ENCODE results near the gene NFS1.

The NFS1 gene

GRCh38 chr20:35669221-35669620 is 29.9 kb downstream of the NFS1 start:
- DNase-seq: no peak

DNA sequence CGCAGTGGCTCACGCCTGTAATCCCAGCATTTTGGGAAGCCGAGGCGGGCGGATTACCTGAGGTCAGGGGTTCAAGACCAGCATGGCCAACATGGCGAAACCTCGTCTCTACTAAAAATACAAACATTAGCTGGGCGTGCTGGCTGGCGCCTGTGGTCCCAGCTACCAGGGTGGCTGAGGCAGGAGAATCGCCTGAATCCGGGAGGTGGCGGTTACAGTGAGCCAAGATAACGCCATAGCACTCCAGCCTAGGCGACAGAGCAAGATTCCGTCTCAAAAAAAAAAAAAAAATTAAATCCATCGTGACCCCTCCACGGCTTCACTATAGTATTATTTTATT is 33.2 kb downstream of the NFS1 start:
- no peak for DNase-seq

DNA sequence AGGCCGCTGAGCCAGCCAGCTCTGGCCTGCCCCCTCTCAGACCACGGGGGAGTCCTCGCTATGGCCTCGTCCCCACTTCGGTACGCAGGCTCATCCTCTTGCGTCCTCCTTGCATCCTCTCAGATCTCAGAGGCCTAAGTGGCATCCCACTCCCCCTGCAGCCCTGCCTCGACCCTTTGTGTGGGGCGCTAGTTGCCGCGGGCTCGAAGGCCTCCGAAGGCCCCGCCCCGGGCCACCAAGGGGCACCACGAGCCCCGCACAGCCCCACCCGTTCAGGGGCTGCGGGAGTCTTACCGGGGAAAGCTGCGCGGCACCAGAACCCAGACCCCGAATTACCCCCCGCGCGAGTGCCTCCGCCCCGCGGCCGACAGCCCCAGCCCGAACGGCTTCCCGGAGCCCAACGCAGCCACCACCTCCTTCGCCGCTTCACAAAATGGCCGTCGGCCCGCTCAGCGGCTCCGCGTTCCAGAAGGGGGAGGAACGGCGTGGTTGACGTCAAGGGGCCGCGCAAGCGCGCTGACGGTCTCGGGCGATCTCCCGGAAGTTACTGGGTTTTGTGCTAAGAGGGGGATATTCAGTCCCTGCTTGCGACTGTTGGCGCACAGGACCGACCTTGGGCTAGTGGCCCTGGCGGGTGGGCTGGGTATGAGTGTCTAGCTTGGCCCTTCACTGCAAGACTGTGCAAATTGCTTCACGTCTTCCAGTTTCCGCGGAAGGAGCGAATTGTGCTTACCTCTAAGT is 34.5 kb downstream of the NFS1 start, which contains the start of the genes CPNE1 and RBM12:
Gene CPNE1, minus strand, starts transcription at position 435 of the 741 bp plus-strand sequence. CDS start 31,977 bp downstream, outside the sequence.
Gene RBM12, minus strand, starts transcription at position 435 of the 741 bp plus-strand sequence. CDS start 9,578 bp downstream, outside the sequence.
- DNase-seq: peak; percentile 97

GRCh38 chr20:35663516-35664465 is 35.4 kb downstream of the NFS1 start:
- peak; percentile 67 for DNase-seq

- no peak for DNase-seq
Observed at GRCh38 chr20:35662551-35662950, 36.6 kb downstream of the NFS1 start.

DNA sequence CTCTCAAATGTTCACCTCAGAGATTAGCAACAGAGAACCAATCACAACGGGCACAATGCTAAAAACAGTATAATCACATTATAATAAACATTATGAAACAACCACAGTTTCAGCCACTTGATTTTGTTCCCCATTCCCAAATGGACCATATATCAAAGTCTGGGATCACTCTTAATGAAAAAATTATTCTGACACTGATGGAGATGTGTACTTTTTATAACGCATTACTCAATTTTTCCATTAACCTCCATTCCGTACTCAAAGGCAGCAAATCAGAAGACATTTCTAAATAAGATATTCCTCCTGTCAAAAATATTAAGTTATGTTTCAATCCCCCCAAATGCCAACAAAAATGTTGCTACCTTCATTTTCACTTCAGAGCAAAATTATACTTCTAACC is 37.2 kb downstream of the NFS1 start:
- DNase-seq: no peak

- no peak for DNase-seq
Observed at GRCh38 chr20:35661053-35661452, 38.1 kb downstream of the NFS1 start.

DNA sequence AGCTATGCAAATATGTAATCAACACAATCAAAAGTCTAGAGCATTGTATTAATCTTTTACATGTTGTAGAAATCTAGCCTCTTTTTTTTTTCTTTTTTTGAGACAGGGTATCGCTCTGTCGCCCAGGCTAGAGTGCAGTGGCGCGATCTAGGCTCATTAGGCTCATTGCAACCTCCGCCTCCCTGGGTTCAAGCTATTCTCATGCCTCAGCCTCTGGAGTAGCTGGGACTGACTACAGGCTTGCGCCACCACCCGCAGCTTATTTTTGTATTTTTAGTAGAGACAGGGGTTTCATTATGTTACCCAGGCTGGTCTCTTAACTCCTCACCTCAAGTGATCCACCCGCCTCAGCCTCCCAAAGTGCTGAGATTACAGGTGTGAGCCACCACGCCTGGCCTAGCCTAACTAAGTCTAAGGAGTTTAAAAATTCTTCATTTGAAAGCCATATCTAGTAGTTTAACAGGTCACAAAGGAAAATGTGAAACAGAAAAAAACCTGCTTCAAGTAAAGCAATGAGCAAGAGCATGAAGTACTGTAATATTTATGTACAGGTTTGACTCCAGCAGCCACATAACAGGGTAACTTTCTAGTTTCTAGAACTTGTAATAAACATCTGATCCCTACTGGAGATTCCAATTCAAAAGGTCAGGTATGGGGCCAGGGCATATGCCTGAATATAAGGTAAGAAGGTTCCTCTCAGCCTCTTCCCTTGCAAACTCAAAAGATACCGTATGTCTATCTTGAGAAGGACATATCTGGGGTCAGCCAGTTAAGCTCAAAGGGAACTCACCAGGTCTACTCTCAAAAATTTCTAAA is 38.8 kb downstream of the NFS1 start:
- no peak for DNase-seq

DNA sequence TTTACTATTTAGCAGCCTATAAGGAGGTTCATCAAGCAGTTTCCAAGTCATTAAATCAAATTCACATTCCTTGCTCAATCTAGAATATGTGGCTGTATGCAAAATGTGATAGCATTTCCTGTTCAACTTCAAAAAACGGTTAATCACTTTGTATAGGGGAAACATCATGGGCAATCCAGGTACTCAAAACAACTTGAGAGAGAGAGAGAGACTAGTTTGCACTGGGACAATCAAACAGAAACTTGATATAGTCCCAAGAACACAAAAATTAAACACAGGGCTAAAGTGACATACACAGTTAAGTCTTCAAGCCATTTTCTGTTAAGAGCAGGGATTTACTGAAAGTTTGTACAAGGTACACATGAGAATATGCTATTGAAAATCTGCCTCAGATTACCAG is 41.9 kb downstream of the NFS1 start:
- DNase-seq: no peak

- DNase-seq: no peak
Observed at GRCh38 chr20:35654415-35654814, 44.7 kb downstream of the NFS1 start.

- no peak for DNase-seq
Observed at GRCh38 chr20:35653893-35654292, 45.3 kb downstream of the NFS1 start.

DNA sequence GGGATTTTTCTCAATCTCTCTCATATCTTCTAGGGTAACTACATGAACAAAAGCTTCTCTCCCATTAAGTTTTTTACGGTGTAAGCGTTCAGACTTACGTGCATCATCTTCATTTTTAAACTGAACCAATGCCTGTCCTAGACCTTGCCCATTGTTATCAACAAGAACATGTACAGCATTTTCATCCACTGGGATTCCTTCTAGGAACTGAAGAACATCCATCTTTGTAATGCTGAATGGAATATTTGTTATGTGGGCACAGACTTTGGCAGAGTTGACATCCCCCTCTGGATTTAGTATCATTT is 45.8 kb downstream of the NFS1 start:
- DNase-seq: no peak

DNA sequence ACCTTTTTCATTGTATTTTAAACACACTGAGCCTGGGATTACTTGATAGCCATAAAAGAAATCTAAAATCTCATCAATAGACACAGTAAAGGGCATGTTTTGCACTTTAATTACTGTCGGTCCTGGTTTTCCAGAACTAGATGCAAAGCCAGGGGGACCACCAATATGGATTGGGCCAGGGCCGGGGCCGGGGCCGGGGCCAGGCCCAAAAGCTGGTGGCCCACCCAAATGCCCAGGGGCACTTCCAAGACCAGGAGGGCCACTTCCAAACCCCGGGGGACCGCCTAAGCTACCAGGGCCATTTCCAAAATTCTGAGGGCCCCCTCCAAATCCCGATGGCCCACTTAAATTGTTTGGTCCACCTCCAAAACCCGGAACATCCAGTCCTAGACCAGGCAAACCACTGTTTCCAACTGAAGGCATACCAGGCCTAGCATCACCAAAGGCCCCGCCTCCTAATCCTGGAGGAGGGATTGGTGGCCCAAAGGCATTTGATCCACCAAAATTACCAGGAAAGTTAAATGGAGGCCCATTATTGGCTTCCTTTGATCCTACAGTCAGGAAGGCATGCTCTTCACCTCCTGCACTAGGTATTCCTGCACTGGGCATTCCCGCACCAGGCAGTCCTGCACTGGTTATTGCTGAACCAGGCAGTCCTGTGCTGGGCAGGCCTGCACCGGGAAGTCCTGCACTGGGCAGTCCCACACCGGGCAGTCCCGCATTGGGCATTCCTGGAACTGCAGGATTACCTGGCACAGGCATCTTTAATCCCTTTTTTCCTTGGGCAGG is 46.3 kb downstream of the NFS1 start:
- no peak for DNase-seq

- no peak for DNase-seq
Observed at GRCh38 chr20:35651958-35652357, 47.2 kb downstream of the NFS1 start.

- no peak for DNase-seq
Observed at GRCh38 chr20:35650632-35651031, 48.5 kb downstream of the NFS1 start.

DNA sequence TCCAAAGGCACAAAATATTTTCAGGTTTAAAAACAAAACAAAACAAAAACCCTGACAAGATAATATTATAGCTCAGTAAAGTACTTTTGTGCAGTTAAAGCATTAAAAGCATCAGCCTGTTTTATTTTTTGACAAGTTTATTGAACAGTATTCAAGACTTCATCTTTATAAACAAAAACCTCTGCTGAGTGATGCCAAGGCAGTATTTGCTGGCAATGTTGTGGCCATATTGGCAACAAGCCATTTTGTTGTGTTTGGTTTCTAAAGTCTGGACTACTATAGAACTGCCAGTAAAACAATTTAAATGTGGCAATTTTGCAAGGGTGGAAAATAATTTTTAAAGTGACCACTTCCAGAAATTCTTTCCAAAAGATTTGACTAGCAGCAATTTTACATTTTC is 50.3 kb downstream of the NFS1 start:
- DNase-seq: no peak

- DNase-seq: no peak
Observed at GRCh38 chr20:35644806-35645205, 54.3 kb downstream of the NFS1 start.

DNA sequence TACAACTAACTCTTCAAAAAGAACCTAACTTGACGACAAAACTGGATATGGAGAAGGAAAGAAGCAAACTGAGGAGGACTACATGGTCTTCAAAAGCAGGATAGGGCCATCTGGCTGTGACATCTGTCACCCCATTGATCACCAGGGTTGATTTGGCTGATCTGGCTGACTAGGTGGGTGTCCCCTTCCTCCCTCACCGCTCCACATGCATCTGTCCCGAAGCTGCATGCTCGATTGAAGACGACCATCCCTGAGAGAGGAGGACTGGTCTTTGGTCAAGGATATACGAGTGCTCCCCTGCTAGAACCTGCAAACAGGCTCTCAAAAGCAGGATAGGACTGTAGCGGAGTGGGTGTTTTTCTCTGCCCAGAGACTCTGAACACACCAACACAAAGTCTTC is 56.1 kb downstream of the NFS1 start:
- DNase-seq: no peak

DNA sequence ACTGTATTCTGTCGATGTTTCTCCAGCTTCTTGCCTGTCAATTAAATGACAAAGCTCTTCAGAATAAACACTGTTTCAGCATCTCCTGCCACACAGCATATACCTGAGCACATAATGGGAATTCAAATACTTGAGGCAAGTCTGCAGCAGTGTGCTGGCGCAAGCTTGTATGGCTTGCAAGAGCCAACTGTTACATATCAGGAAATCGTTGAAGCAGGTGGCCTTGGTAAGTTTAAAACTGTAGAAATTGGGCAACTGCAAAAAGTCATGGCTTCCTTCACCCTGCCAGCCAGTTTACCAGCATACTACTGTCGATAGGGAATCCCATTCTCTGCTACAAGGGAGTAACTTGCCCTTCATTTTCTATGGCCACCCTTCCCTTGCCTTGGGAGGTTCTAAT is 57.4 kb downstream of the NFS1 start:
- no peak for DNase-seq

DNA sequence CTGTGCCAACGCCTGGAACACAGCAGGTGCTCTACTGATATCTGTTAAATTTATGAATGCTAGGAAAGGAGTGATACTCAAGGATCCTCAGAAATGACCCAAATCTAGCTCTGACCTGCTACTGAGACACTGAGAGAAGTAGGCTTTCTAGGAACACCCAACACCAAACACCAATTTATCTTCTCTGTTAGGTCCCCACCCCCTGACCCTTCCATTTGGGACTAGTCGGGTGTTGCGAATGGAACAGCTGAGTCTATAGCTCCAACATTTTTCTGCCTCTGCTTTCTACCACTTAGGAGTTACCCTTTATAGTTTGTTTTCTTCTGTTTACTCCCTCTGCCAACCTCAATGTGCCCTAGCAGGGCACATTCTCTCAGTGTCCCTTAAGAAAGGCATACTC is 58.4 kb downstream of the NFS1 start:
- no peak for DNase-seq

DNA sequence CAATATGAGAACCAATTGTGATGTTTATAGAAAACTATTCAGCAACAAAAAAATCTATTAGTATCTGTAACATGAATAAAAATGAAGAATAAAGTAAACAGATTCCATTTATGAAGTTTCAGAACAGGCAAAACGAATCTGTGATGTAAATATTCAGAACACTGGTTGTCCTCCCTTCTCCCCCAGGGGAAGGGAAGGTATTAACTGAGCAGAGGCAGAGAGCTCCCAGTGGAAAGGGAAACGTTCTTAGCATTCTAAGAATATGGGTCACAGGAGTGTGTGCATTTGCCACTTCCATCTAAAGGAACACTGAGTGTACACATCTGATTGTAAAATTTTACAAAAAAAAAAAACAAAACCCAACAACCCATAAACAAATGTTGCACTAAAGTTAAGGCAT is 60.4 kb downstream of the NFS1 start:
- no peak for DNase-seq

GRCh38 chr20:35637276-35637675 is 61.9 kb downstream of the NFS1 start:
- DNase-seq: no peak

DNA sequence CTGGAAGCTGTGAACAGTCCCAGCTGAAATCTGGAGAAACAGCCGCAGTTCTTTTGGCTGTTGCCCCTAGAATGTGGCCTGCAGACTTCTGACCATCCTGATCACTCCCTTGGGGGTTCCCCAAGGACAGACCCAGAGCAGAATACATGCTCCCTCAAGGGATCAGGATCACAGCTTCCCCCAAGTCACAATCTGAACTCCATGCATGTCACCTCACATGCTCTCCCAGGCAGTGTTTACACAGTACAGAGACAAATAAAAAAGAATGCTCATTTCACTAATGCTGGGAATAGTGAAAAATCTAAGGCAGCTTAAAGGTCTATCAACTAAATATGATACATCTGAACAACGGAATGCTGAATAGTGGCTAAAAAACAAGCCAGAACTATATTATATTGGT is 63.1 kb downstream of the NFS1 start:
- DNase-seq: no peak

Data from NCI-H146 (cell line).